Erythroblast (primary cell): ENCODE data around the gene MYLK3.

Experiments used
- GATA1 ChIP-seq: IDR thresholded peaks from 2 replicates; pipeline ENCODE4 v1.6.1; 2011; ENCODE audit warnings: low read depth, mild to moderate bottlenecking, control low read depth, low read length, moderate library complexity
- POLR2A ChIP-seq: IDR thresholded peaks from 2 replicates; pipeline ENCODE4 v1.6.1; 2011; ENCODE audit warnings: mild to moderate bottlenecking, low read length

GRCh38 chr16:46763147-46763546 is 15.0 kb upstream of the MYLK3 start:
- TF ChIP-seq POLR2A (no peak), GATA1 (no peak)
